GM19468 (cell line): Measurements from ENCODE around the gene MICALL1.
A peak's percentile ranks its signal among the peaks of the same experiment; 100 is the strongest.

Source experiments
- ATAC-seq: cut with Tn5 transposase; IDR thresholded peaks from one replicate; pipeline ENCODE4 v1.9.1; 2021; ENCODE audit warnings: mild to moderate bottlenecking, moderate library complexity, moderate number of reproducible peaks; ENCODE audit not compliant: unreplicated experiment; ENCODE audit errors: extremely low read depth

The MICALL1 gene

GRCh38 chr22:37905534-37906363 is at the start of gene MICALL1:
Gene MICALL1, plus strand, starts transcription at chr22:37906297. Its CDS starts 126 bp downstream, at chr22:37906423.
- ATAC-seq = no peak

- ATAC-seq = no peak
Observed at GRCh38 chr22:37860796-37861421, 45.2 kb upstream of the MICALL1 start.

GRCh38 chr22:37862570-37863325 is 43.3 kb upstream of the MICALL1 start:
- ATAC-seq = no peak

- ATAC-seq = no peak
Observed at GRCh38 chr22:37865510-37865909, 40.6 kb upstream of the MICALL1 start.

GRCh38 chr22:37870273-37870672 is 35.8 kb upstream of the MICALL1 start:
- no peak for ATAC-seq

- ATAC-seq = no peak
Observed at GRCh38 chr22:37880668-37881440, 25.2 kb upstream of the MICALL1 start.

- no peak for ATAC-seq
Observed at GRCh38 chr22:37884420-37884819, 21.7 kb upstream of the MICALL1 start.

GRCh38 chr22:37887584-37888378 is 18.3 kb upstream of the MICALL1 start:
- no peak for ATAC-seq

GRCh38 chr22:37891926-37892325 is 14.2 kb upstream of the MICALL1 start:
- no peak for ATAC-seq

- ATAC-seq = no peak
Observed at GRCh38 chr22:37892566-37893335, 13.3 kb upstream of the MICALL1 start.

- ATAC-seq = no peak
Observed at GRCh38 chr22:37893583-37893983, 12.5 kb upstream of the MICALL1 start.

GRCh38 chr22:37894939-37895670 is 11.0 kb upstream of the MICALL1 start:
- ATAC-seq = no peak

- peak; percentile 46 for ATAC-seq
Observed at GRCh38 chr22:37896181-37896592, 9.9 kb upstream of the MICALL1 start.

GRCh38 chr22:37896939-37897338 is 9.2 kb upstream of the MICALL1 start:
- no peak for ATAC-seq

GRCh38 chr22:37897807-37898206 is 8.3 kb upstream of the MICALL1 start:
- ATAC-seq = no peak

- ATAC-seq = no peak
Observed at GRCh38 chr22:37898441-37899181, 7.5 kb upstream of the MICALL1 start.
